GM21367 (cell line): Measurements from ENCODE around the gene HERPUD1.

Experiments
- ATAC-seq: cut with Tn5 transposase; IDR thresholded peaks from one replicate; pipeline ENCODE4 v1.9.1; 2021; ENCODE audit not compliant: unreplicated experiment

Gene HERPUD1

DNA sequence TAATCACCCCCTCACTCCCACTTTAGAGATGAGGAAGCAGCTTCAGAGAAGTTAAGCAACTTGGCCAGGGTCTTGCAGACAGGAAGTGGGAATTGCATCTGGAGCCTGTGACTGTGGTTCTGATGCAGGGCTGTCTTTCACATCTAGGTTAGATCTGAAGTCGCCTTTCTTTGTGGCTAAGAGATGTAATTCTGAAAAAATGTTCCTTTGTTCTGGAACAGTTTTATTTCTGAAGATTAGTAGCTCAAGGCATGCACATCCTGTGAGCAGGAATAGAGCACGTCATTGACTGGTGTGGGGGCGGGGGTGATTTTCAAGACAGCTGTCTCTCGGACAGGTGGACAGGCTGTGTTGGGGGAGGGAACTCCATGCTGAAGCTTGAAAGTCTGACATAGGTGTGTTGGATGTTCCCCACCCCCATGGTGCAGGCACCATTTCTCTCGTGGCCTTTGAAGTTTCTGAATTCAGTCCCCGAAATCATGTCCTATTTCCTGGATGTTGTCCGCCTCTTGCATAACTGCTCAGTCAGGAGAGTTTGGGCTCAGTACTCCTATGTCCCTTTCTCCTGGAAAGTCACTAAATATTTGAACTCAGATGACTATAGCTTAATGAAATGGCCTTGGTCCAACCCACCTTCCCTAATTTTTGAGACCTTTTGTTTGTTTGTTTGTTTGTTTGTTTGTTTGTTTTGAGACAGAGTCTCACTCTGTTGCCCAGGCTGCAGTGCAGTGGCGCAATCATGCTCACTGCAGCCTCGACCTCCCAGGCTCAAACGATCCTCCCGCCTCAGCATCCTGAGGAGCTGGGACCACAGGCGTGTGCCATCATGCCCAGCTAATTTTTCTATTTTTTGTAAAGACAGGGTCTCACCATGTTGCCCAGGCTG is 21.0 kb upstream of the HERPUD1 start:
- ATAC-seq, result no peak

DNA sequence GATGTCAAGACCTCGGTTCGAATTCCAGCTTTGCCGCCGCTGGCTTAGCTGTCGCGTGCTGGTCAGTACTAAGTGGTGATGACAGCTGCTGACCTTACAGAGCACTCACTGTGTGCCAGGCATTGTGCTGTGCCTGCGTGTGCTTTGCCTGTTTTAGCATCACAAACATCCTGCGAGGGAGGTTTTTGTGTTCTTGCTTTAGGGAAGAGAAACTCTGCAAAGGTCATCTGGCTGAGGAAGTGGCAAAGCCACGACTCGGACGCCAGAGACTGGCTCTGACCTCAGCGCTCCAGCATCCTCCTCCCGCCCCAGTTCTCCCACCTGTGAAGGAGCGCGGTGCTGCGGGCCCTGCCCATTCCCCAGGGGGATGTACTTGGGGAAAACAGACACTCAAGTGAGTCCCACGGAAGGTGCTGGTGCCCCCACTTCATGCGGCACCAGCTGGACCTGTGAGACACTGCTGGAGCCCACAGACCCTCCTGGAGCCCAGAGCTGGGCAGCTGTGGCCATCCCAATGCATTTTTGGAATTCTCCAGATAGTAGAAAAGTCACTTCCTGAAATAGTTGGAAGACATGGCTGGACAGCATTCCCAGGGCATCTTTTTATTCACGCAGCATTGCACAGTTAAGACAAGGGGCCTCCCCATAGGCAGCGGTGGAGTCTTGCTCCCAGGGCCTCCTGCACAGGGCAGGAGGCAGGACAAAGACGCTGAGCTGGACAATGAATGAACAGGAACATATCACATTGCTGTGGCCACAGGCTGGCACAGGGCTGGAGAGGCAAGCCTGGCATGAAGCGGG is 20.0 kb upstream of the HERPUD1 start:
- ATAC-seq, result peak; percentile 49

DNA sequence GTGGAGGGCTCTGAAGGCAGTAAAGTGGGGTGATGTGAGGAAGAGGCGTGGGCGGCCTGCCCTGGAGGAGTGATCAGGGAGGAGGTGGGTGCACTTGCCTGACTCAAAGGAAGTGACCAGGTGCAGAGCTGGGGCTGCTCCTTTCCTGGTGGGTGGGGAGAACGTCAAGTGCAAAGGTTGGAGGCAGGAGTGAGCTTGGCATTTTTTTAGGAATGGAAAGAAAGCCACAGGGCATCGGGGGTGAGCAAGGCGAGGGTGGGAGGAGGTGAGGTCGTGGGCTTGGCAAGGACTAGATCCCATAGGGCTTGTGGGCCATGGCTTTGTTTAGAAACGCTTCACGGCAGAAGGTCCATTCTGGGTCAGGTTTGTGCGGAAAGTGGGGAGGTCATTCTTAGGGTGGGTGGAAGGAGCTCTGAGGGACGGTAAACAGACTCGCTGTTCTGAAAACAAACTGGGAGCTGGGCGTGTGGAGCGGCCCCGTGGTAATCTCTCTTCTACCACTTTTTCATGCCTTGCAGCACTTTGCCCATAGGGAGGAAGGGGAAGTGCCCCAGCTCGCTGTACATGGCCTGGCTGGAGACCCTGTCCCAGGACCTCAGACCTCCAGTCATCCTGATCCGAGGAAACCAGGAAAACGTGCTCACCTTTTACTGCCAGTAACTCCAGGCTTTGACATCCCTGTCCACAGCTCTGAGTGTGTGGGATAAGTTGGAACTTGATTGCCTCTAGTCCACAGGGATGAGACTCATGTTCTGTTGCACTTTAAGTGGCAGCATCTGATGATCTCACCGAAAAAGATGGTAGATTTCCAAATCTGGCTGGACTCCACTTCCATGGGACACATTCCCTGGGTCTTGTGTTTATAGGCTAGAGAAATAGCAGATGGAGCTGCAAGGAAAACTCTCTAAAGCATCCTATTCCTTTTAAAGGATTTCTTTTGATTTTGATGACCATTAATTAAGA is 18.9 kb upstream of the HERPUD1 start:
- ATAC-seq, result no peak

DNA sequence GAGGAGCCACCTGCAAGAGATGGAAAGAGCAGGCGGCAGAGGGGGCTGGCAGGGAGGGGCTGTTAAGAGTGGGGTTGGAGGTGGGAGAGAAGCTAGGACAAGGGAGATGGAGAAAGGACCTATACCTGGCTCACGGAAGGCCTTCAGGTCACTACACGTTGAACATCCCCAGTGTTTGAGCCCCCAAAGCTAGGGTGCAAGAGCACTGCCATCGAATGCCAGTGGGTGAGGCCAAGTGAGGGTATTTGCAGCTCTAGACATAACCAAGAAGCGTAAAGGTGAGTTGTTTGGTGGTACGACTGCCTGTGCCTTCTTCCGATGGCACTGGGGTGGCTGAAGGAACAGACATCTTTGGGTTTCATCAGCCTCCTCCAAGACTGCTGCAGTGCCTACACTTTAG is 17.0 kb upstream of the HERPUD1 start:
- no peak for ATAC-seq

DNA sequence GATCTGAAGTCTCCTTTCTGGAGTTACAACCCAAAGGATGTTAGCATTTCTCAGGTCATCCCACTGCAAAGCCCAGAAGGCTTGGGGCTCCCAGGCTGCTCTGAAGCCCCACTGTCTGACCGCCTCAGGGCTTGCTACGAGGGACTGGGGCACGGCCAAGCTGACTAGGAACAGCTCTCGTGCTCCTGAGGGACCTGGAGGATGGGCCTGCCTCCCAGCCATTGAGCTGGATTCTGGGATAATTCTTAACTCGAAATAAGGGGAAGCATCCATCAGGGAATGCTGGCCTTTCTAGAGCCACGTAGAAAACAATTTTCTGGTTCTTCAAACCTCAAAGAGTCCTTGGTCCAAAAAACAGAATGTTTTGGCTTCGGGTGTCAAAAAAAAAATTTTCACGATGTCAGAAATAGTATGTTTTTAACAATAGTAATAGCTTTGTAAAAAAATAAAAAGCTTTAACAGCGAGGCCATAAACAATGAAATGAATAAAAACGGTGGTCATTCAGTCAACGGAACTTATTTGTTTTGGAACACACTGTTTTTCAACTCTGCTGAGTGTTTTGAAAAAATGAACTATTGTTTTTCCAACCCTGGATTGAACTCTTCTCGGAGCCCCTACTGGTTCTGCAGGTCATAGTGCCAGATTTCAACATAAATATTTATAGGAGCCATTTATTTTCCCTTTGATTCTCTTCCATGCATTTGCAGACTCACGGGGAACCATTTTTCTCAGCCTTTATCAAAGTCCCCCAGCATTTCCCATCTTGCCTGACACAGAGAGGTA is 16.4 kb upstream of the HERPUD1 start:
- ATAC-seq, result no peak

DNA sequence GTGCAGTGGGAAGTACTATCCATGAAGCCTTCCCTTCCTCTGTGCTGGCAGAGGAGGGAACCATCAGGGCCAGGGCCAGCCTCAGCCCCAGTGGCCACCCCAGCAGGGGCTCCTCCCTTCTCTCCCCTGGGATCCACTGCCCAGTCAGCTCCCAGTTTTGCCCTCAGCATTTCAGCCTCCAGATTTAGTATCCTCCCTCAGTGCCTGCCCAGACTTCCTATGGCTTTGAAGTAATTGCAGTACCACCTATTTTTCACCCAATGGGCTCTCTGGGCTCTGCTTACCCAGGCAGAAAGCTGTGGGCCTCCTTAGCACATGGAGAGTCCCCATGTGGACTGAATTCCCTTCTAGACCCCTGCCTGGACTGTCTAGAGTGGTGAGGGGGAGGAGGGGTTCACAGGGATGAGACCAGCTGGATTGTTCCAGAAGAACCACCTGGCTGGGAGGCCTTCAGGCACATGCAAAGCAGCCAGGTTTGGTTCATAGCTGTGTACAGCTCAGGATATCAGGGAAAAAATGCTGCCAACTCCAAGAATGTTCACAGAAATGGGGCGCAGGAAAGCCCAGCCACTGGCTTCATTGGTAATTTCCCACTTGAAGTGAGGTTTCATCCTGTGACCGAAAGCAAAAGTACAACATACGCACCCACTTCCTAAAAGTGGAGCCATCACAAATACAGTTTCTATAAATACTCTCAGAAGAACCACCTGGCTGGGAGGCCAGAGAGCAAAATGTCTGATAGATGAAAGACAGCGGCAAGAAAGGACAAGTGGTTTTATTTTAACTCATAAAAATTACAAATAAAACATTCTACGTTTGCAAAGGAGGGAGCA is 15.2 kb upstream of the HERPUD1 start:
- peak; percentile 59 for ATAC-seq

DNA sequence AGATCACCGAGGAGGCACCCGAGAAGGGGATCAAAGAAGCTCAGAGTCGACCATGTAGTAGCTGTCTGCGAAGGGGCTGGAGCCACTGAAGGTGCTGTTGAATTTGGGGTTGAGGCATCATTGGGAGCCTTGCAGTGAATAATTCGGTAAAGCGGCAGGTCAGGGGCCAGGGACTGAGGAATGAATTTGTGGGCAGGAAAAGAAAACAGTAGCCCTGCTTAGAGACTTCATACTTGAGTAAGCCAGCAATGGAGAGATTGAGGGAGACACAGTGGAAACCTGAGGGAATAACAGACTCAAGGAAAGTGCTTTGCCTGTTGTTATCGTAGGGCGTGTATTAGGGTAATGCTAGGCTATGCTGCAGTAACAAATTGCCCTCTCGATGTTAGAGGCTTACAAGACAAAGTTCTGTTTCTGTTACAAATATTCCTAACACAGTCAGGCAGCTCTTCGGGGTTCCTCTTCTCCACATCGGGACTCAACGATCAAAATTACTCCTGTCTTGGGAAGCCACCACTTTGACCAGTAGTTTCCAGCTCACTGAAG is 13.4 kb upstream of the HERPUD1 start:
- ATAC-seq, result no peak

DNA sequence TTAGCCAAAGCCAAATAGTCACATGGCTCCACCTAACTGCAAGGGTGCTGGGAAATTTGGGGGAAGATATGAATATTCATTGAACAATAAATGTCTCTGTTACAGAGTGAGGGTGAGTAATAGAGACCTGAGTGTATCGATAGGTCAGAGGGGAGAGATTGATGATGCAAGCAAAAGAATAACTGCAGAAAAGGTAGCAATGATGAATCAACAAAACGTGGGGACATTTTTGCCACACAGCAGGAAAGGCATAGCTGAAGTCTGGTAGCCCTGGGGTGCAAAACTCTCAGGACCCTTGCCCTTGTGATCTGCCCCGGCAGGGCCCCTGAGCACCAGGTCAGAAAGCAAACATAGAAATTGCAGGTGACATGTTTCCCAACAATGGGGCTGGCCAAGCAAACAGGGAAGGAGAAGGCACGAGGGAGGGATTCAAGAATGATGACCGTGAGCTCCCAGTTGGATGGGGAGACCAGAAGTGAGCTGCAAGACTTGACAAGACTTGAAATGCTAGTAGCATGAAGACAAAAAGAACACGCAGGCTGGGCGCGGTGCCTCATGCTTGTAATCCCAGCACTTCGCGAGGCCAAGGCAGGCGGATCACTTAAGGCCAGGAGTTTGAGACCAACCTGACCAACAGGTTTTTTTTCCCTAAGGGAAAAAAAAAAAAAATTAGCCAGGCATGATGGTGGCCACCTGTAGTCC is 12.7 kb upstream of the HERPUD1 start:
- ATAC-seq, result no peak

DNA sequence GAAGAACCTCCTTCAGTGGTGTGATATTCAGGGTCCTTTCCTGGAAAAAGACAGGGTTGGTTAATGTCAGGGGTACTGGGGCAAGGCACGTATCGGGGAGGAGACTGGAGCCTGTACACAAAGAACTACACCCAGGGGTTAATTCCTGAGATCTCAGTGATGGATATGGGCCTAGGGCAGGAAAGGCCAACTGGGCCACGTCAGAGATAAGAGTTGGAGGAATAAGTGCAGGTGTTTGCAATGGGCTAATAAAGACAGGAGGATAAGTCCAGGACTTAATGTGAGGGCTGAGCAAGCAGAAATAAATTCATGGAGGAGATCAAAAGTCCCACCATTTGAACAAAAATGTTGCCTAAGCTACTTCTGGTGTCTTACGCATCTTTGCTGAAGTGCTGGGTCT is 10.4 kb upstream of the HERPUD1 start:
- ATAC-seq, result no peak

DNA sequence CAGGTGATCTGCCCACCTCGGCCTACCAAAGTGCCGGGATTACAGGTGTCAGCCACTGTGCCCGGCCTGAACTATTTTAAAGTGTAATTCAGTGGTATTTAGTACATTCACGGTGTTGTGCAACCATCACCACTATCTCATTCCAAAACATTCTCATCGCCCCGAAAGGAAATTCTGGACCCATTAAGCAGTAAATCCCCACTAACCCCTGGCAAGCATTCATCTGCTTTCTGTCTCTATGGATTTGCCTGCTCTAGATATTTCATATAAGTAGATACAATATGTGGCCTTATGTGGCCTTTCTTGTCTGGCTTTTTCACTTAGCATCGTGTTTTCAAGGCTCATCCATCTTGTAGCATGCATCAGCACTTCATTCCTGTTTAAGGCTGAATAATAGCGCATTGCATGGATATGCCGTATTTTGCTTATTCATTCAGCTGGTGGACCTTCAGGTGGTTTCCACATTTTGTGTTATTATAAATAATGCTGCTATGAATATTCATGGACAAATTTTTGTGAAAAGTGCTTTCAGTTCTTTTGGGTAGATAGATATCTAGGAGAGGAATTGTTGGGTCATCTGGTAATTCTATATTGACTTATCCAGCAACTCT is 8.4 kb upstream of the HERPUD1 start:
- ATAC-seq, result no peak

DNA sequence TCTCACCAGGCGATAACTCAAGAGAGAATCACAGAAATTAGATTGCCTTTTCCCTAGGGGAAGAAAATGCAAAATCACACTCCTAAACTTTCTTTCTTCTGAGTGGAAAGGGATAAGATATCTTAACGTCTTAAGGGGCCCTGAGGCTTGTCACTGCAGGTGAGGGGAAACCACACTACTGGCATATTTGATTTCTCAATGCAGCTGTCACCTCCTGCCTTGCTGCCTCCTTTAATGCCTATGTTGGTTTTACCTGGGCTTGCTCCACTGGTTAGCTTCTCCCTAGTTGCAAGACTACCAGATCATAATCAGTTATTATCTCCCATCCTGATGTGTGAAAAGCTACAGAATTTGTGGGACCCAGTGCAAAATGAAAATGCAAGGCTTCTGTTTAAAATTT is 4.5 kb upstream of the HERPUD1 start:
- no peak for ATAC-seq

DNA sequence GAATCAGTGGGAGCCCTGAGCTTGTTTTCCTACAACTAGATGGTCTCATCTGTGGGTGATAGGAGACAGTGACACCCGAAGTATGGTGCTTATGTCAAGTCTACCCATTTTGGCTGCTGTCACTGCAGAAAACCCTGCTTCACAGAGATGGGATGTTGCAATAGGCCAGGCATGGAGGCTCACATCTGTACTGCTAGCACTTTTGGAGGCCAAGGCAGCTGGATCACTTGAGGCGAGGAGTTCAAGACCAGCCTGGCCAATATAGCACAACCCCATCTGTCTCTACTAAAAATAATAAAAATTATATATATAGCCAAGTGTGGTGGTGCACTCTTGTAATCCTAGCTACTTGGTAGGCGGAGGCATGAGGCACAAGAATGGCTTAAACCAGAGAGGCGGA is 2.3 kb upstream of the HERPUD1 start:
- no peak for ATAC-seq

DNA sequence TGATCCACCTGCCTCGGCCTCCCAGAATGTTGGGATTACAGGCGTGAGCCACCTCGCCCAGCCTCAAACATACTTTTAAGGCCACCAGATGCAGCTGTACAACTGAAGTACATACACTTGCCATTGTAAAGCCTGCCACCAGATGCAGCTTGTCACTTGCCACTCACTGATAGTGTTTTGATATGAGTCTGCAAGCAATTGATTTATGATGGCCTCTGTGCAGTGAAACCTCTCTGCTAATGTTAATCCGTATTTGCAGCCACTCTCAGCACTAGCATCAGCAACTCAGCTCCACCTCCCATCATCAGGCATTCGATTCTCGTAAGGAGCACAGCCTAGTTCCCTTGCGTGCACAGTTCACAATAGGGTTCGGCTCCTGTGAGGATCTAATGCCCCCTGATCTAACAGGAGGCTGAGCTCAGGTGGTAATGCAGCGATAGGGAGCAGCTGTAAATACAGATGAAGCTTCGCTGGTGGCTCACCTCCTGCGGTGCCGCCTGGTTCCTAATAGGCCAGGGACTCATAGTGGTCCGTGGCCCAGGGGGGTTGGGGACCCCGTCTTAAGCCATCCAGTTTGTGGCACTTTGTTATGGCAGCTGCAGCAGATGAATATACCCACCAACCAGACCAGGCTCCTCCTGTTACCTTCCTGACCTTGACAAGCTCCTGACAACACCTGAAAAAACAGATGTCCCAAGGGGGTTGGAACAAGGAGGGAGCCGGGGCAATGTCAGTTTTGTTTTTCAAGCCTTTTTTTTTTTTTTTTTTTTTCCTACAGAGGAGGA is 1.3 kb upstream of the HERPUD1 start:
- ATAC-seq, result no peak

DNA sequence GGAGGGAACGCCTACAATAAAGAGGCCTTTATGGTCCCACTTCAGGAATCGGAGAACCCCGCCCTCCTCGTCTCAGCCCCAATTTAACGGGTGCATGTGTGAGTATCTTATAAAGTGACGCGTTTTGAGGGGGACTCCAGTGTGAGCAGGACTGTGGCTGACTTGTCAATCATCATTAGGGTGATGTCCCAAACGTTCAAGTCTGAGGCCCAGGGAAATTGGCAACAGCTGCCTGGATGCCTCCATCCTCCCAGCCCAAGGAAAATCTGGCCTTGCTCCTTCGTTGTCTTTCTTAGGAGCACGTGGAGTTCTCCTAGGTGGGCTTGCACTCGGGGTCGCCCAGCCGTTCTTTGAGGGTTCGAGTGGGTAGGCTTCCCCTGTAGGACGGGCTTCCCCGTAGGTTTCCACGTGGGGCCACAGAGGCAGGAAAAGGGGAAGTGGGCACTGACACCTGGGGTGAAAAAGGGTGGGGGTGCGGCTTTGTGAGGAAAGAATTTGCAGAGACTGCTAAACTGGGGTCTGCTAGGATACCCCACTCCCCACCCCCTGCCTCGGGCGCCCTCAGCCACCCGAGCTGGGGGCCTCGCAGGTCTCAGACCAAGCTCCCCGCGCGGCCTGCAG is 561 bp upstream of the HERPUD1 start:
- ATAC-seq, result peak; percentile 32

DNA sequence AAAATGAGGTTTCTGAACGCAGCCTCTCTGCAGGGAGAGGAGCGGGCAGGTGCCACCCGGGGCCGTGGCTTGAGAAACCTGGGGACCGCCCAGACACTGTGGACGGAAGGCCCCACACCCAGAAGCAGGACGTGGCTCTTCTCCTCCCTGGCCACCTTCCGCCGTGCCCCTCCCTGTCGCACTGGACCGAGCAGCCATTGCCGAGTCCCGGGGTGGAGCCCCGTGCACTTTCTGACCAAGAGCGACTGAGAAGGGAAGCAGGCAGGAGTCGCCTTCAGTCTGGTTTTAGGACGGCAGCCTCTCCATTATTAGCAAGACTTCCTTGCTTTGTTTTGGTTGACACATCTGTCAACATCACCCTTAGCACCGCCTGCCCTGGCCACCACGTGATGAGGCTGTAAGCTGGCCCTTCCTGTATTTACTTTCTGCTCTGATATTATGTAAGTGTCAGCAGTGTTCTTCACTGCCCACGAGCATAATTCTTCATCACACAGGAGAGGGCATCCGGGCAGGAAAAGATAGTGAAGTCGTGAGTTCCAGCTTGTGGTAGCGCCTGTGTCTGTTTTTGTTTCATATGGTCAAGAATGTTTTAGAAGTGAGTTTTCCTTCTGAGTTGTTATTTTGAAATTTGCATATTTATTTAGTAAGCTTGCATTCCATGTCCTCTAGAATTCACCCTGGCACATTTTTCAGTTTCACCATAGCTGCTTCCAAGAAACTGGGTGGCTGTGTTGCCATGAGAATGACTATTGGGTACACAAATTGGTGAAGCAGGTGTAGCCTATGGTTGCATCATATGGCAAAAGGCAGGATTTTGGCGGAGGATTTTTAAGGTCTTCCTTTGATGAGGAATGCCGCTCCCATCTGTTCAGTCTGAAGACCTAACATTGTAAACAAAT is 1.0 kb downstream of the HERPUD1 start:
- no peak for ATAC-seq
